SK-N-MC (cell line): ENCODE results near the gene PRKG1.

Experiments
- EZH2 ChIP-seq: fragments of 200-600 bp; sonication (generic); IDR thresholded peaks from one replicate; pipeline ENCODE4 v1.6.1; 2017; ENCODE audit warnings: antibody characterized with exemption
- POLR2AphosphoS5 ChIP-seq: IDR thresholded peaks from 2 replicates; pipeline ENCODE4 v1.6.1; 2012; ENCODE audit warnings: mild to moderate bottlenecking, low read depth, low read length, borderline replicate concordance

DNA sequence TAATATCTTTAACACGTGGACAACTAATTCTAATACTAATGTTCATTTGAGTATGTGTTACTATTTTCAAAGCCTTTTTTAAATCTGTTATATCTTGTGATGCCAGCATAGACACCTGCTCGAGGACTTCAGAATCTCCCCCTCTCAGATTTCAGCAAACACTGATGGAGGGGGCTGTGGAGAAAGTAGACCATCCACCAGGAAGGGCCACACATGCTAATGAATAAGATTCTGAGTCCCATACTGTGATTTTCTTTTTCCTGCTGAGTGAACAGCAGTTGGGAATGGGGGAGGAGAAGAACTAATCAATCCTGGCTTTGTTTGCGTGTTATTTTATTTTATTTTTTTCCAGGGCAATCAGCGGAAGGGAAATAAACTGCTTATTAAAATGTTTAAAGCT lies 783.0 kb downstream of the PRKG1 start:
- TF ChIP-seq EZH2 (no peak), POLR2AphosphoS5 (no peak)
